Hippocampal formation (tissue), 2 donors: ENCODE measurements around the gene EDARADD.
"Not testable (repeated sequence)": the region's sequence is repeated elsewhere in the genome, so short reads cannot be mapped to it uniquely, and the experiment has no call there.

ENCODE experiments used
- DNase-seq, 2 donors: peaks; one replicate each; lab custom pipeline; 2025; lab: John Stamatoyannopoulos, UW

Gene EDARADD

GRCh38 chr1:236438614-236439013, 44.5 kb downstream of the EDARADD start:
- no peak for DNase-seq

DNA sequence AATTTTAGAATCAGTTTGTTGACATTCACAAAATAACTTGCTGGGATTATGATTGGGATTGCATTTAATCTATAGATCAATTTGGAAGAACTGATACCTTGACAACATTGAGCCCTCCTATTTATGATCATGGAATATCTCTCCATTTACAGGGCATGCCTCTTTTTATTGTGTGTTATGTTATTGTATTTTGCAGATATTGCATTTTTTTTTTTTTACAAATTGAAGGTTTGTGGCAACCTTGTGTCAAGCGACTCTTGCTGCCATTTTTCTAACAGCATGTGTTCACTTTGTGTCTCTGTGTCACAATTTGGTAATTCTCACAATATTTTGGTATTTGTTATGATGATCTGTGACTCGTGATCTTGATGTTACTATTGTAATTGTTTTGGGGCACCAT, 46.3 kb downstream of the EDARADD start:
- no peak for DNase-seq

DNA sequence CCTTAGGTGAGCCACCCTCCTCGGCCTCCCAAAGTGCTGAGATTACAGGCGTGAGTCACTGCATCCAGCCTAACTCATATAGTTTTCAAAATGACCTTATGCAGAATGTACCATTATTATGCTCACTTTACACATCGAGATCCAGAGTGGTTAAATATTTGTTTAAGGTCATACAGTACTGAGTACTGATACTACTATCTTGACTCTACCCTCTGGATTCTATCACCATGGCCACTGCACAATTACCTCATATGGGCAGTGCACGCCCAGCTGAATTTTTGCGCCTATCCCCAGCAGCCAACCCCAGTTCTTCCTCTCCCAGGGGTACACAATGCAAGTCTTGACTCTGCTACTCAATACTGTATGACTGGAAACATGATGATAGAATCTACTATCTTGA, 56.7 kb downstream of the EDARADD start:
- DNase-seq, result no peak

DNA sequence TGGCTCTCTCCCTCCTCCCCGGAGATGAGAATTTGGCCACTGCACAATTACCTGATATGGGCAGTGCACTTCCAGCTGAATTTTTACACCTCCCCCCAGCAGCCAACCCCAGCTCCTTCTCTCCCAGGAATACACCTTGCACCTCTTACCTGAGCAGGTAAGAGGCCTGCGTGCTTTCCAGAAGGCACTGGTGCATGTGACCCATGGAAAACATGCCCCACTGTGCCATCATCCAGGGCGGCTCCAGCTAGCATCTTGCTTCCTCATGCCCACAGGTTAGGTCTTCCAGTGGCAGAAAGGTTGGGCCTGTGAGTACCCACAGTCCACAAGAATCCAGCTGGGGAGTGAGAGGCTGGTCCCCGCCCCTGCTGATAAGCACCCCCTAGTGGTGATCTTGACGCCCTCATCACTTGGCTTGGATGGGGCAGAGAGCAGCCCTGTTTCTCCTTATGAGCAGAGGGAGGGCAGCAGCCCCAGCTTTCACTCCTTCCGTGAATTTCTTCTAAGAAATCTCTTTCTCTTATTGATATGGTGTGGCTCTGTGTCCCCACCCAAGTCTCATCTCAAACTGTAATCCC, 57.8 kb downstream of the EDARADD start:
- DNase-seq, result no peak

DNA sequence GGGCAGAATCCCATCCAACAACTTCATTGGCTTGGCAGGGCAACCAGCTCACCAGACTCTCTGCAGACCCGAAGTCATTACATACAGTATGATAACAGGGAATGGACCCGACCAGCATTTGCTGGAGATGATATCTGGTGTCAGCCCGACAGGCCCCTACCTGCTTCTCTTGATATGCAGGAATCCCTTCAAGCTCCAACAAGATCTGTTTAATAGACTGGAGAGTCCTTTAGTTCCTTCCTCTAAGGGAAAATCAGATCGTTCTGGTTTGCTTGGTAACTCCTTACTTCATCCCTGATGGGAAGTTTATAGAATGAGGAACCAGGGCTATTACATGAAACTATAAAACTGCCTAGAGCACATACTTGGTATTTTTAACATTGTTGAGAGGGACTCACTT, 61.2 kb downstream of the EDARADD start:
- no peak for DNase-seq

DNA sequence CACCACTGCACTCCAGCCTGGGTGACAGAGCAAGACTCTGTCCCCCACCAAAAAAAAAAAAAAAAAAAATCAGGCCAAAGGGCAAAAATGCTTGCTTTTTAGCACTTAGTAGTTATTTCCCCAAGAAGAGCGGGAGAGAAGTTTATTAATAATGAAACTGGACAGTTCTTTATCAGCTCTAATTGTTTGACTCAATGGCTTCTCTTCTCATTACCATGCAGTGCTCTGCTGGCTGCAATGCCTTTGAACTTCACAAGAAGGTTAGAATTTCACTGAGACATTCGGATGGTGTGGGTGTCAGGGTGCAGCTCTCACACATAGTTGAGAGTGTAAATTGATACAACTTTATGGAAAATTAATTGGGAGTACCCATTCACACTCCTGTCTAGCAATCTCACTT, 63.7 kb downstream of the EDARADD start:
- no peak for DNase-seq

DNA sequence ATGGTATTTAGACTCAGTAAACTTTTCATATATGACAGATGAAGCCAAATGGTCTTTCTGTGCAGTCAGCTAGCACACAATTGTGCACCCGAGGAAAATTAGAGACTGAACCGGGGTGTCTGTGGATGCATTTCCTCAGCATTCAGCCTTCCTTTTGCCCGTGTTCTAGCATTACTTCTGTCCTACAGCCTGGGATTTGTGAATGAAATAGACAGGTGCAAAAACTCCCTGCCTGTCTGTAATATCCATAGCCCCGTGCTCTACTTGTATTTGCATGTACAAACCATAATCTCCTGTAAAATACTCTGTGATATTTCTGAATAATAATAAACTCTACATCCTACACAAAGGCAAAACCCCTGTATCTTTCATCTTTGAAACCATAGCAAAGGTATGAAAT, 64.9 kb downstream of the EDARADD start:
- no peak for DNase-seq

- DNase-seq, result no peak
These were observed 66.0 kb downstream of the EDARADD start for GRCh38 chr1:236460103-236460502.

DNA sequence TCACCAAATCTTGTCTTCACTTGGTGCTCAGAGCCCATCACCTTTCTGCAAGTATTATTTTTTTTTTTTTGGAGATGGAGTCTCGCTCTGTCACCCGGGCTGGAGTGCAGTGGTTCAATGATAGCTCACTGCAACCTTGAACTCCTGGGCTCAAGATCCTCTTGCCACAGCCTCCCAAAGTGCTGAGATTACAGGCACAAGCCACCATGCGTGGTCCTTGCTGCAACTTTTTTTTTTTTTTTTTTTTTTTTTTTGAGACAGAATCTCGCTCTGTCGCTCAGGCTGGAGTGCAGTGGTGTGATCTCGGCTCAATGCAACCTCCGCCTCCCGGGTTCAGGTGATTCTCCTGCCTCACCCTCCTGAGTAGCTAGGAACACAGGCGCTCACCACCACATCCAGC, 70.1 kb downstream of the EDARADD start:
- not testable (repeated sequence) for DNase-seq

DNA sequence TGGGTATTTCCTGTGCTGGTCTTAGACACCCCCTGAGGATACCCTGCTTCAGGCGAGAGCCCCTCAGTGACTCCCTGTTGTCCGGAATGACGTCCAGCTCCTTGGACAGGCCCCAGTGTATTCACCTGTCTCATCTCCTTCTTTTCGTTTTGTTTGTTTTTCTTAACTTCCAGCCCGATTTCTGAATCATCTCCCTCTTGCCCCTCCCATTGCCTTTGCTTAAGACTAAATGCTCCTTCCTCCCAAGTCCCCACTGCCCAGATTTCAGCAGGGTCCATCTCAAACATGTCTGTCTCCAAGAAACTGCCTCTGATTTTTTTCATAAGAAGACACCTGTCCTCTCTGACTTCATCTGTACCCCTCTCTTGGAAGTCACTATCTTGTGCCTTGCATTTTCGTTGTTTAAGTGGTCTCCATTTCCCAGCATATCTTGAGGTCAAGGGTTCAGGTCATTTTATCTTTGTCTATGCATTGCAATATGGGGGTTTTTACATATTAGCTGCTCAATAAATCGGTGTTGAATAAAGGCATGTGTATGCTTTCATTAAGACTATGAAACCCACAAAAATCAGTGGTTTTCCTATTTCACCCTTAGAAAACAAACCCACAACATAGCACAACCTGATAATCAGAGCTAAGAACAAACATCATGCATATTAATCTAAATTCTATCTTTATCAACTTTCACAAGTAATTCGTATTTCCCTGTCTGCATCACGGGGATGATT, 71.3 kb downstream of the EDARADD start:
- DNase-seq, result no peak

DNA sequence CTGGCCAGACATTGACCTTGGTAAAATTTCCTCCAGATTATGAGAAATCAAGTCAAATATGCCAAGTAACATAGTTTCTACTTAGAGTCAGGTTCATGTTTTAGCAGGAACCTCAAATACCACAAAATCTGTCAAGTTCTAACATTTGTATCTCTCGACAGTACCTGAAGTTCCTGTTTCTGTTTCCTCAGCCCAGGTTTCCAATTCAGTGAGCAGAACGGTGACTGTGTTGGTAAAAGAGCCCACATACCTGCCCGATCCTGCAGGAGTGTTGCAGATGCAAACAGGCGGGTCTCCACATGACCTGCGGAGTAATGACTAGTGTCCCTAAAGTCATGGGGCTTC, 71.8 kb downstream of the EDARADD start:
- DNase-seq, result no peak

- DNase-seq, result no peak
These were observed 73.2 kb downstream of the EDARADD start for GRCh38 chr1:236467327-236467641.

DNA sequence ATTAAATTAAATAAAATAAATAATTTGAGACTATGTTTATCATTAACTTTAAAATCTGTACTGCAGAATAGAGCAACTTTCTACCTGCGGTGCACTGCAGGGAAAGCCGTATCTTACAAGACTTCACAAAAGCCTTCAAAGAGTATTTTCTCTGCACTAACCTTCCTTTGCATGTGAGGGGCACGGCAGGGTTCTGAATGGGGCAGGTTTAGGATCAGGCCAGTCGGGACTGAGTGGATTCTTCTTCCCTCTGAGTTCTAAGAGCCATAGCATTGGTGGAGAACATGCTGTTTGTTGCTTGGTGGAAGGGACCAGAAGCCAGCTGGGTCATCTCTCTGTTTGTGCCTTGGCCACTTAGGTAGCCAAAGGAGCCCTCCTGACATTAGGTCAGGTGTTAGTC, 74.5 kb downstream of the EDARADD start:
- no peak for DNase-seq

DNA sequence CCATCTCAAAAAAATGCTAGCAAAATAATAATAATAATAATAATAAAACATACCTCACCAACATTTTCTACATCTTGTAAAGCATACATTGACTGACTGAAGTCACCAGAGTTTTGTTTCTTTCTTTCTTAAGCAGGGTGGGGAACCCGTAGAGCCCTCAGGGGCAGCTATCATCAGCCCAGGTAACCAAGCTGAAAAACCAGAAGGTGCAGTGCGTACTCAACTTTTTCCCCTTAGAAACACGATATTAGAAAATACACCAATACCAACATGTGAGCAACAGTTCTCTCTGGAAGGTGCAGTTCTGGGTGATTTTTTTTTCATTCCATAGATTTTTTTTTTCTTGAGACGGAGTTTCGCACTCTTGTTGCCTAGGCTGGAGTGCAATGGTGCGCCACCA, 75.4 kb downstream of the EDARADD start:
- DNase-seq, result no peak

DNA sequence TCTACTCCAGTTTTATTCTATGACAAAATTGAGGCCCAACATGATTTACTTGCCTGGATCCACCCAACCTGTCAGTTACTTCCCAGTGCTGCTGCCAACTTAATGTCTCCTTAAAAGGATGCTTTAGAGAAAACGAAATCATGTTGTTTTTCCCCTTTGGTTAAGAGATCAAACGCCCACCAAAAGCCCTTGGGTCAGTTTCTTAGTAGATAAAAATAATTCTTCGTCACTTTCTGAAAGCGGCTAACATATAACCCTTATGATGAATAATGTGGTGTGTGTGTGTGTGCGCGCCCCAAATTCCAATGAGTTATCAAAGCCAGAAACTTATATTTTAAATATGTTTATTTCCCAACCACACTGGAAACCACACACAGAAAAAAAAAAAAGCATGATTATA, 77.0 kb downstream of the EDARADD start:
- no peak for DNase-seq

DNA sequence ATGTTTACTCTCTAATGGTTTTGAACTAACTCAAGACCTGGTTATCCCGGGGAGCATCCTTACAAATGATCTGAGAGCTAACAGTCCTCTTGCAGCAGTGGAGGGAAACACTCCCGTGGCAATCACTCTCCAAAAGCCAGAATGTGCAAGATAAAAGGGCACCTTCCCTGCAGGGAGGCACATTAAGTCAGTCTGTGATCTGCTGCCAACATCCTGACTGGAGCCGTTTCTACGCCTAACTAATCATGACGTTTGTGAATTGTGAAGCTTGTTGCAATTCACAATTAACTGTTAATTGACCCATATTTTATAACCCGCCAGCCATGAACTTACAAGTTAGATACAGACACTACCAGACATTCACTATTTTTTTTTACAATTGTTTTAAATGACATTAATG, 77.6 kb downstream of the EDARADD start:
- DNase-seq, result no peak

- DNase-seq, result no peak
These were observed 79.0 kb downstream of the EDARADD start for GRCh38 chr1:236472850-236473788.

GRCh38 chr1:236476019-236476418, 81.9 kb downstream of the EDARADD start:
- DNase-seq, result no peak

DNA sequence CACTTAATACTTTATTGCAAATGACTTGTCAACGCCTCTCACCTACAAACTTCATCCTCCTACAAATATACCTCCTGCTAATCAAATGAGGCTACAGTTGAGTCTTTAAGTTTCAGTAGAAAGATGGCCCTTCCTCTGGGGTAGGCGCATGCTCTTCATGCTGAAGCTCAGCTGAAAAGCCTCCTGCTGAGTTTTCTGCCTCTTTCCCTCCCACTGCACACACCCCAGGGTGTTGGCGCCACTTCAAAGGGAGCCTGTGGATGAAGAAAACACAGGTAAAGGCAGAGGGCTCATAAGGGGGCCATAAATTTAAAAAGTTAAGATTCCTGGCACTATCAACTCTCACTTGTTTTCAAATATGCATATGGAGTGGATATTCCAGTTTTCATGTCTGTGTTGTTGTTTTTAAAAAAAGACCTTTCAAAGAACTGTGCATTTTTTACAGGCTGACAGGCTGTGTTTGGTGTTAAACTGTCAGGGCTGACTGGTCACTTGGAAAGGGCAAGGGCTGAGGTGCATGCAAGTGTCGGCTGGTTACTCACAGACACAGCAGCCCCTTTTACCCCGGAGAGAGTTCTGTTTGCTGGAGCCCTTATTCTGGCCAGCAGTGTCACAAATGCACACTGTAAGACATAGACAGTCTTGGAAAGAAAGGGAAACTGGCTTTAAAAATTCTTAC, 86.8 kb downstream of the EDARADD start:
- no peak for DNase-seq

GRCh38 chr1:236484310-236484971, 90.4 kb downstream of the EDARADD start:
- no peak for DNase-seq

- no peak for DNase-seq
These were observed 92.4 kb downstream of the EDARADD start for GRCh38 chr1:236486356-236487002.

DNA sequence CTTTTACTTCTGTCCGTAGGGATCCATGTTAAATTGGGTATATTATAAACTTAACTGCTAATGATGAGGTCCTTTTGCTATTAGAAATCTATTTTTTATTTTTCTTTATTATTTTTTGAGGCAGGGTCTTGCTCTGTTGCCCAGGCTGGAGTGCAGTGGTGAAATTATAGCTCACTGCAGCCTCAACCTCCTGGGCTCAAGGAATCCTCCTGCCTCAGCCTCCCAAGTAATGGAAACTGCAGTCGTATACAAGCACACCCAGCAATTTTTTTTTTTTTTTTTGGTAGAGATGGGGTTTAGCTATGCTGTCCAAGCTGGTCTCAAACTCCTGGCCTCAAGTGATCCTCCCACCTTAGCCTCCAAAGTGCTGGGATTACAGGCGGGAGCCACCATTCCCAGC, 95.1 kb downstream of the EDARADD start:
- DNase-seq, result not testable (repeated sequence)
